BE2C (cell line): ENCODE measurements around the gene RNASEH1.

ENCODE experiments used
- DNase-seq: peaks from one replicate; pipeline ENCODE4 v3.0.0-alpha.2; 2020
- H3K27me3 ChIP-seq: fragments of 250-450 bp; sonication (Bioruptor Pico); 2 replicates; pipeline ENCODE4 v1.5.1; 2020; ENCODE audit warnings: mild to moderate bottlenecking
- H3K36me3 ChIP-seq: fragments of 250-450 bp; sonication (Bioruptor Pico); 2 replicates; pipeline ENCODE4 v1.5.1; 2020; ENCODE audit warnings: mild to moderate bottlenecking
- H3K4me1 ChIP-seq: fragments of 250-450 bp; sonication (Bioruptor Pico); 2 replicates; pipeline ENCODE4 v1.5.1; 2020
- H3K4me3 ChIP-seq: 2 replicates; pipeline ENCODE4 v1.5.1; 2011; ENCODE audit warnings: low read depth, low read length
- H3K9me3 ChIP-seq: fragments of 250-450 bp; sonication (Bioruptor Pico); 2 replicates; pipeline ENCODE4 v1.5.1; 2020
- CTCF ChIP-seq: IDR thresholded peaks from 2 replicates; pipeline ENCODE4 v1.5.1; 2012; ENCODE audit warnings: mild to moderate bottlenecking, low read depth, low read length

The RNASEH1 gene

DNA sequence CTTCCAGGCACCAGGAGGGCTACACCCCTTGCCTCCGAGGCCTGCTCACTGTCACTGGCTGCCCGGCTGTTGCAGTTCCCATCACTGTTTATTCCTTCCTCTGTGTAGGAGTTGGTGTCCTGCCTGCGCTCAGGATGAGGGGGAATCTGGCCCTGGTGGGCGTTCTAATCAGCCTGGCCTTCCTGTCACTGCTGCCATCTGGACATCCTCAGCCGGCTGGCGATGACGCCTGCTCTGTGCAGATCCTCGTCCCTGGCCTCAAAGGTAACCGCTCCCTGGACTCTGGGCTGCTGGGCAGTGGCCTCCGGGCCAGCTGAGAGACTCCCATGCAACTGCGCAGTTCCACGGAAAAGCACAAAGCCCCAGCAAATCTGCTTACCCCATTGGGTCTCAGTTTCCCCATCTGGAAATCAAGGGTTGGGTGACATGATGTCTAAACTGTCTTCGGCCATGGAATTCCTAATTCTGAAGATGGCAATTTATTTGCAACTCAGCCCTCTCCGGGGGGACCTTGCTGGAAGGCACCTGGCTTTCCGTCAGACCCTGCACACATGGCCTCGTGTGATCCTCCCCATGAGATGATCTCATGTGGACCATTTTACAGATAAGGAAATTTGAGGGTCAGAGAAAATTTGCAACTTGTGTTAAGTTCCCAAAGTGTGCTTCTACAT lies 46.2 kb upstream of the RNASEH1 start:
- H3K36me3 ChIP-seq, result peaks cover 10% of the 10 kb centered on the region
- H3K4me3 ChIP-seq, result no peak overlapping the region; the same call in 1 of the 2 replicates
- peaks cover 45% of the 10 kb centered on the region for H3K4me1 ChIP-seq
- no peaks in the 10 kb centered on the region for H3K27me3 ChIP-seq
- peak; percentile 93 for DNase-seq
- TF ChIP-seq CTCF, result no peak
- no peaks in the 10 kb centered on the region for H3K9me3 ChIP-seq

DNA sequence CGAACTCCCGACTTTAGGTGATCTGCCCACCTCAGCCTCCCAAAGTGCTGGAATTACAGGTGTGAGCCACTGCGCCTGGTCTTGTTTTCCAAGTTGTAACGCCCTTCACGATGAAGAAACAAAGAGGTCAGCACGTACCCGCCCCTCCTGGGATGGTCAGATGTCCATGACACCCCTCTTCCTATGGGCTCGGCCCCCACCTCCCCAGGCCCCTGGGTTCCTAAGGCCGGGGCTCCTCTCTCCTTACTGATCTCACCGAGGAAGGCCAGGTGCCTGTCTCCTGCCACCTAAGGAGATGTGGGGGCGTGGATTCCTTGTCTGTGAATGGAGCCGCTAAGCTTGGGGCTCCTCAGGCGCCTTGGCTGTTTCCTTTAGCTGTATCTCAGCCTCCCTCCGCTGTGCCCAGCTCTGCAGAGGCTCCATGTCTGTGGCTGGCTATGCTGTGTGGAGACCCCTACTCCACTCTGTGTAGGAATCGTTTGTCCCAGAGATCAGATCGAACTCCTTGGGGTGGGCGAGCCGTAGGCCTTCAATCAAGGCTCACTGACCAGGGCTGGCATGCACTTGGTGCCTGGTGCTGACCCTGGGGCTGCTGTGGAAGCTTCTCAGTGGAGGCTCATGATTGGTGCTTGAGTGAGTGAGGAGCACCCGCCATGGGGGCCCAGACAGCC lies 45.5 kb upstream of the RNASEH1 start:
- TF ChIP-seq CTCF, result no peak
- Histone ChIP-seq H3K4me3 (no peak overlapping the region), H3K4me1 (peaks cover 41% of the 10 kb centered on the region), H3K36me3 (peaks cover 10% of the 10 kb centered on the region), H3K9me3 (no peaks in the 10 kb centered on the region), H3K27me3 (no peaks in the 10 kb centered on the region)
- no peak for DNase-seq

DNA sequence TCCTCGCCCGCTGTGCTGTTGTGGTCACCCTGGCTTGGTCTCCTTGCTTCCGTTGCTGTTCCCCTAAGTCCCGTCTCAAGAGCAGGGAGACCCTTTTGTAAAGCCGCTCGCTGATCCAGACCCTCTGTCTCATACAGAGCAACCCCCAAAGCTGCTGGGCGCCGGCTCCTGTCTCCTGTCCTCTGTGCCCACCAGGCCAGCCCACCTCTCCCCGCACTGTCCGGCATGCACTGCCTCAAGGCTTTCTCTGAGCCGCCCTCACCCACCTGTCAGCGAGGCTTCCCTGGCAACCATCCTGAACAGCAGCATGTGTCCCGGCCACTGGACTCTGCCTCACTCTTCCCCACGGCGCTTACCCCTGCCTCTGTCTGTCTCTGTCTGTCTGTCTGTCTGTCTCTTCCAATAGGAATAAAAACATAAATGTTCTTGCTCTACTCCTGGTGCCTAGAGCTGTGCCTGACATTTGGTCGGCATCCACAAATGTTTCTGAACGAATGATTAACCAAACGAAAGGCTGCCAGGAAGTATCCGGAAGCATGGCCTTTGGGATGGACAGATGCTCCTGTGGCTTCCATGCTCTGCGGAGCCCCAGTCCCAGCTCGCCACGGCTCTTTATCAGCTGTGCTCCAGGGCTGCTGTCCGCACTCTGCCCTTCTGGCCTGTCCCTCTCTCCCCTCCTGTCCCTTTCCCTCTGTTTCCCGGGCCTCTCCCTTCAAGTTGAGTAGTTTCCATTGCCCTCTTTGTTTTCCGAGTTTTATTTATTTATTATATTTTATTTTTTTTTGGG lies 44.6 kb upstream of the RNASEH1 start:
- TF ChIP-seq CTCF, result no peak
- Histone ChIP-seq H3K36me3 (peaks cover 15% of the 10 kb centered on the region), H3K27me3 (no peaks in the 10 kb centered on the region), H3K9me3 (no peaks in the 10 kb centered on the region), H3K4me1 (peaks cover 32% of the 10 kb centered on the region), H3K4me3 (no peak overlapping the region)
- no peak for DNase-seq

DNA sequence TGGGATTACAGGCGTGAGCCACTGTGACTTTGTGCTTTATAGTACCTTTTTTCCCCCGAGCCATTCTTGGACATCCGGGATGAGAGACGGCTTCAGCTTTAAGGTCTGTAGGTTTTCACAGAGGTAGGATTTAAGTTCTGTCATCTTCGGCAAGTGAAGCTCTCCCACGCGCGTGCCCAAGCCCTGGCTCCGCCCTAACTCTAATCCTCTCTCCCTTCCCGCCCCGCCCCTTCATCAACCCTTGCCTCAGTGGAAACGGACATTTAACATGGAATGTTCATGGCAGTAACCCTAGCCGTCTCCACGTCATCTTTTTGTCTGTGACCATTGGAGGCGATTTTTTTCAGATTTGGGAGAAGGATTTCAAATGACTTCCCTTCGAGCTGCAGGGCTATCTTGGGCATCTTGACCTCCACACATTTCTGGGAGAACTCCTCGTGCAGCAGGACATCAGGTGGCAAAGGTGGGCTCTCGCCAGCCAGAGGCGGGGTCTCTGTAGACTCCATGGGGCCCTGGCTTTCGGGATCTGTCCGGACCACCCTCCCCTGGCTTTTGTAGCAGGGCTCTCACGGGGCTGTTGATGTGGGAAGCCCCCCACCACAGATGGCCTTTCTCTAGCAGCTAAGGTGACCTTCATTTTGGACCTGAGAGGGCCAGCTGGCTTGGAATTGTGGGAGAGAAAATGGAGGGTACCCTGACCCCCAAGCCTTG lies 43.6 kb upstream of the RNASEH1 start:
- Histone ChIP-seq H3K4me3 (no peak overlapping the region), H3K9me3 (no peaks in the 10 kb centered on the region), H3K27me3 (no peaks in the 10 kb centered on the region), H3K36me3 (peaks cover 15% of the 10 kb centered on the region), H3K4me1 (peaks cover 29% of the 10 kb centered on the region)
- no peak for DNase-seq
- no peak for TF ChIP-seq CTCF

GRCh38 chr2:3600256-3600855 lies 42.2 kb upstream of the RNASEH1 start:
- H3K27me3 ChIP-seq, result no peaks in the 10 kb centered on the region
- no peak overlapping the region for H3K4me3 ChIP-seq
- no peak for TF ChIP-seq CTCF
- H3K36me3 ChIP-seq, result peaks cover 8% of the 10 kb centered on the region
- H3K4me1 ChIP-seq, result peaks cover 17% of the 10 kb centered on the region
- no peaks in the 10 kb centered on the region for H3K9me3 ChIP-seq
- DNase-seq, result no peak
